Esophagus squamous epithelium (tissue), 5 donors: Measurements from ENCODE around the gene CHPF2. TPM values are rescaled to one million over a fixed set of nuclear protein-coding genes. Genes with fewer than 3 reads are reported as not detected.

Experiments used
- DNase-seq: peaks from one replicate; lab custom pipeline; 2025; lab: John Stamatoyannopoulos, UW
- H3K27ac ChIP-seq, 4 donors: fragments of 200-600 bp; sonication (generic); one replicate each; pipeline ENCODE4 v1.5.1; 2016 to 2019; ENCODE audit warnings: mild to moderate bottlenecking in 1 of 4
- H3K27me3 ChIP-seq, 4 donors: fragments of 200-600 bp; sonication (generic); 1 replicate in 3 of 4; 2 replicates in 1 of 4; pipeline versions ENCODE4 v1.5.1 to v1.6.0; 2017 to 2021; ENCODE audit warnings: antibody characterized with exemption in 1 of 4
- H3K36me3 ChIP-seq, 3 donors: fragments of 200-600 bp; sonication (generic); one replicate each; pipeline ENCODE4 v1.5.1; 2016 to 2019
- H3K4me1 ChIP-seq, 3 donors: fragments of 200-600 bp; sonication (generic); one replicate each; pipeline ENCODE4 v1.5.1; 2017 to 2019
- H3K4me3 ChIP-seq, 4 donors: fragments of 200-600 bp; sonication (generic); 1 replicate in 3 of 4; 2 replicates in 1 of 4; pipeline ENCODE4 v1.5.1; 2016 to 2019; ENCODE audit warnings: mild to moderate bottlenecking in 2 of 4, moderate library complexity in 1 of 4
- H3K9me3 ChIP-seq, 3 donors: fragments of 200-600 bp; sonication (generic); one replicate each; pipeline ENCODE4 v1.5.1; 2016 to 2019
- CTCF ChIP-seq, 6 experiments: fragments of 450-650 bp in 4 of 6; fragments of 200-600 bp in 2 of 6; sonication (generic) in 2 of 6; IDR thresholded peaks; one replicate each; pipeline ENCODE4 v1.5.1; 2016 to 2019; ENCODE audit warnings: antibody characterized with exemption in 6 of 6, mild to moderate bottlenecking in 4 of 6, moderate library complexity in 4 of 6
- POLR2A ChIP-seq, 4 donors: fragments of 450-650 bp; IDR thresholded peaks; one replicate each; pipeline ENCODE4 v1.6.1; 2017; ENCODE audit warnings: antibody characterized with exemption in 4 of 4, mild to moderate bottlenecking in 4 of 4, moderate library complexity in 3 of 4
- WGBS, 2 donors: methylation state at CpG; one replicate each; pipeline ENCODE4 v1.1.5; 2018; 5-methylcytosine and 5-hydroxymethylcytosine counted together
- intact Hi-C: fragments of 100-400 bp; cut with DNase I; formaldehyde crosslinking; loops from one replicate; pipeline ENCODE4 v1.15.0; 2022
- total RNA-seq, 4 donors: library from RNA; depleted of rRNA; stranded (reverse); fragments of >200 nt; gene quantifications; one replicate each; pipeline ENCODE4 v1.1.0, GENCODE V29; 2016
- donor health status: DM: yes; HTN: yes; CAD: no.

The CHPF2 gene
- total RNA-seq, 4 donors from 2014 or later = 21.8 to 23.5 (median 22.3) TPM

- peak overlapping the region in 2 of 4 donors; percentile 5 to 39 for H3K27ac ChIP-seq
- 0 to 9% methylated on average over 5 to 6 of the region's 60 CpGs for WGBS, 2 donors
- no peak for TF ChIP-seq POLR2A (IDR thresholded peaks at IDR 0.05)
- peak; percentile 27 to 73 (median 44) for TF ChIP-seq CTCF (IDR thresholded peaks at IDR 0.05)
- peaks cover 42 to 77% (median 52%) of the 10 kb centered on the region in 3 donors for H3K4me1 ChIP-seq
- intact Hi-C loops = loop anchor here (5.0 kb wide), 1 partner anchor 57 kb away; no protein-coding TSS in a partner anchor
- peaks cover 0 to 47% (median 0%) of the 10 kb centered on the region in 4 donors for H3K27me3 ChIP-seq
- peaks cover 0 to 18% (median 0%) of the 10 kb centered on the region in 3 donors for H3K36me3 ChIP-seq
- peak overlapping the region; percentile 8 to 64 (median 28) for H3K4me3 ChIP-seq
- H3K9me3 ChIP-seq = no peaks in the 10 kb centered on the region
- no peak for DNase-seq
Measured at GRCh38 chr7:151245360-151246101, 13.2 kb downstream of the CHPF2 start.

GRCh38 chr7:151246102-151246850, 14.0 kb downstream of the CHPF2 start:
- TF ChIP-seq POLR2A (IDR thresholded peaks at IDR 0.05) (no peak), CTCF (IDR thresholded peaks at IDR 0.05) (no peak)
- intact Hi-C loops = loop anchor here (5.0 kb wide), 1 partner anchor 56 kb away; no protein-coding TSS in a partner anchor
- Histone ChIP-seq H3K4me3 (peak overlapping the region in 3 of 4 donors; percentile 14 to 64 (median 43)), H3K36me3 (peaks cover 0 to 11% (median 0%) of the 10 kb centered on the region in 3 donors), H3K27ac (peak overlapping the region in 3 of 4 donors; percentile 39 to 92 (median 83)), H3K9me3 (no peaks in the 10 kb centered on the region), H3K27me3 (peaks cover 0 to 51% (median 0%) of the 10 kb centered on the region in 4 donors), H3K4me1 (peaks cover 49 to 84% (median 58%) of the 10 kb centered on the region in 3 donors)
- WGBS, 2 donors = 24 to 27% methylated on average over 9 of the region's 13 CpGs
- no peak for DNase-seq

GRCh38 chr7:151246851-151247580, 14.7 kb downstream of the CHPF2 start:
- peaks cover 52 to 90% (median 60%) of the 10 kb centered on the region in 3 donors for H3K4me1 ChIP-seq
- H3K9me3 ChIP-seq = no peaks in the 10 kb centered on the region
- intact Hi-C loops = loop anchor here (5.0 kb wide), 1 partner anchor 55 kb away; no protein-coding TSS in a partner anchor
- DNase-seq = no peak
- peak overlapping the region in 3 of 4 donors; percentile 53 to 78 (median 62) for H3K4me3 ChIP-seq
- peak overlapping the region; percentile 71 to 92 (median 86) for H3K27ac ChIP-seq
- 70 to 89% methylated on average over 2 to 3 of the region's 4 CpGs for WGBS, 2 donors
- H3K27me3 ChIP-seq = peaks cover 0 to 56% (median 0%) of the 10 kb centered on the region in 4 donors
- H3K36me3 ChIP-seq = peaks cover 0 to 4% (median 0%) of the 10 kb centered on the region in 3 donors
- TF ChIP-seq CTCF (IDR thresholded peaks at IDR 0.05) (no peak), POLR2A (IDR thresholded peaks at IDR 0.05) (no peak)

GRCh38 chr7:151247611-151248345, 15.5 kb downstream of the CHPF2 start:
- no peaks in the 10 kb centered on the region for H3K36me3 ChIP-seq
- TF ChIP-seq POLR2A (IDR thresholded peaks at IDR 0.05) (no peak), CTCF (IDR thresholded peaks at IDR 0.05) (no peak)
- H3K4me3 ChIP-seq = peak overlapping the region; percentile 31 to 78 (median 58)
- peaks cover 0 to 64% (median 0%) of the 10 kb centered on the region in 4 donors for H3K27me3 ChIP-seq
- peak overlapping the region; percentile 71 to 92 (median 86) for H3K27ac ChIP-seq
- intact Hi-C loops = loop anchor here (5.0 kb wide), 1 partner anchor 55 kb away; no protein-coding TSS in a partner anchor
- WGBS, 2 donors = 23 to 31% methylated on average over 7 to 16 of the region's 29 CpGs
- no peak for DNase-seq
- H3K4me1 ChIP-seq = peaks cover 55 to 98% (median 67%) of the 10 kb centered on the region in 3 donors
- no peaks in the 10 kb centered on the region for H3K9me3 ChIP-seq
